Endothelial cell (in vitro differentiated cells): ENCODE data around the gene ZYX. TPM values are rescaled to one million over a fixed set of nuclear protein-coding genes. Genes with fewer than 3 reads are reported as not detected.
A peak's percentile ranks its signal among the peaks of the same experiment; 100 is the strongest.
"Not testable (repeated sequence)": the region's sequence is repeated elsewhere in the genome, so short reads cannot be mapped to it uniquely, and the experiment has no call there.

Experiments
- DNase-seq: peaks from one replicate; pipeline ENCODE4 v3.0.0; 2021; ENCODE audit warnings: low spot score
- H3K27ac Mint-ChIP-seq: one replicate; pipeline ENCODE4 v1.8.0; 2021; ENCODE audit warnings: mixed read lengths, inconsistent platforms; ENCODE audit not compliant: unreplicated experiment
- H3K27me3 Mint-ChIP-seq: one replicate; pipeline ENCODE4 v1.8.0; 2021; ENCODE audit warnings: mild to moderate bottlenecking, moderate library complexity, mixed read lengths, inconsistent platforms; ENCODE audit not compliant: unreplicated experiment
- H3K36me3 Mint-ChIP-seq: one replicate; pipeline ENCODE4 v1.8.0; 2021; ENCODE audit warnings: mild to moderate bottlenecking, low read depth, mixed read lengths, inconsistent platforms; ENCODE audit not compliant: unreplicated experiment
- H3K4me1 Mint-ChIP-seq: one replicate; pipeline ENCODE4 v1.8.0; 2021; ENCODE audit warnings: mild to moderate bottlenecking, mixed read lengths, inconsistent platforms; ENCODE audit not compliant: unreplicated experiment
- H3K4me3 Mint-ChIP-seq: one replicate; pipeline ENCODE4 v1.8.0; 2021; ENCODE audit warnings: mild to moderate bottlenecking, mixed read lengths, inconsistent platforms; ENCODE audit not compliant: unreplicated experiment
- H3K9me3 Mint-ChIP-seq: one replicate; pipeline ENCODE4 v1.8.0; 2021; ENCODE audit warnings: mixed read lengths, inconsistent platforms; ENCODE audit not compliant: unreplicated experiment
- CTCF ChIP-seq: fragments of 200-600 bp; sonication (generic); IDR thresholded peaks from one replicate; pipeline ENCODE4 v1.5.0; 2021; ENCODE audit warnings: antibody characterized with exemption; ENCODE audit not compliant: unreplicated experiment
- total RNA-seq: library from RNA; stranded (reverse); fragmentation: NEBNext Ultra II Directional; extraction: Animal tissue kit (Norgen Biotek cat#: 25700); gene quantifications from one replicate; pipeline ENCODE4 v1.2.1, GENCODE V29; 2021; ENCODE audit not compliant: unreplicated experiment

ZYX gene
- total RNA-seq, 1 donor from 2014 or later = 237 TPM

- peaks cover 37% of the 10 kb centered on the region for H3K4me1 Mint-ChIP-seq
- no peaks in the 10 kb centered on the region for H3K36me3 Mint-ChIP-seq
- peak; percentile 17 for TF ChIP-seq CTCF
- peaks cover 9% of the 10 kb centered on the region for H3K27me3 Mint-ChIP-seq
- peak within 1 kb of the TSS; percentile 54 for H3K27ac Mint-ChIP-seq
- peak within 1 kb of the TSS; percentile 85 for H3K4me3 Mint-ChIP-seq
- DNase-seq = no peak
- no peaks in the 10 kb centered on the region for H3K9me3 Mint-ChIP-seq
Measured at GRCh38 chr7:143408686-143409561, 27.8 kb downstream of the ZYX start, which contains the start of gene EPHA1. EPHA1 (minus strand) TSS chr7:143408856; CDS start chr7:143408805, 51 bp downstream.

GRCh38 chr7:143410521-143411004 lies 29.4 kb downstream of the ZYX start:
- no peak overlapping the region for H3K27ac Mint-ChIP-seq

GRCh38 chr7:143411976-143412708 lies 31.0 kb downstream of the ZYX start:
- no peak overlapping the region for H3K4me3 Mint-ChIP-seq
- H3K27ac Mint-ChIP-seq = no peak overlapping the region
- H3K9me3 Mint-ChIP-seq = no peaks in the 10 kb centered on the region
- no peak for DNase-seq
- H3K27me3 Mint-ChIP-seq = peaks cover 9% of the 10 kb centered on the region
- TF ChIP-seq CTCF = no peak
- no peaks in the 10 kb centered on the region for H3K36me3 Mint-ChIP-seq
- peaks cover 30% of the 10 kb centered on the region for H3K4me1 Mint-ChIP-seq

More at GRCh38 chr7:143410521-143411004, 29.4 kb downstream of the ZYX start:
- TF ChIP-seq CTCF = no peak
- peaks cover 9% of the 10 kb centered on the region for H3K27me3 Mint-ChIP-seq
- no peak for DNase-seq
- no peaks in the 10 kb centered on the region for H3K9me3 Mint-ChIP-seq
- no peak overlapping the region for H3K4me3 Mint-ChIP-seq
- H3K4me1 Mint-ChIP-seq = peaks cover 37% of the 10 kb centered on the region
- H3K36me3 Mint-ChIP-seq = no peaks in the 10 kb centered on the region

- H3K36me3 Mint-ChIP-seq = no peaks in the 10 kb centered on the region
- no peak for TF ChIP-seq CTCF
- H3K27me3 Mint-ChIP-seq = peaks cover 10% of the 10 kb centered on the region
- H3K4me3 Mint-ChIP-seq = no peak overlapping the region
- H3K9me3 Mint-ChIP-seq = no peaks in the 10 kb centered on the region
- DNase-seq = no peak
- no peak overlapping the region for H3K27ac Mint-ChIP-seq
- peaks cover 26% of the 10 kb centered on the region for H3K4me1 Mint-ChIP-seq
Measured at GRCh38 chr7:143413123-143413522, 32.0 kb downstream of the ZYX start.

- H3K27me3 Mint-ChIP-seq, H3K36me3 Mint-ChIP-seq, H3K27ac Mint-ChIP-seq, H3K4me3 Mint-ChIP-seq, DNase-seq, H3K9me3 Mint-ChIP-seq: not testable (repeated sequence)
- H3K4me1 Mint-ChIP-seq = peaks cover 15% of the 10 kb centered on the region
Measured at GRCh38 chr7:143415209-143415608, 34.1 kb downstream of the ZYX start.
